PC-9 (cell line): ENCODE results near the gene HARBI1. TPM values are rescaled to one million over a fixed set of nuclear protein-coding genes. Genes with fewer than 3 reads are reported as not detected.

Experiments
- BruUV-seq: library from RNA; stranded (reverse); fragments of 400-500 nt; replicated peaks from 2 replicates; lab custom pipeline; 2021; lab: Mats Ljungman, UMichigan
- CTCF ChIA-PET: fragments of 300-600 bp; sonication (Branson Sonifier 250); formaldehyde crosslinking; loops from one replicate; lab custom pipeline; 2022; ENCODE audit warnings: antibody characterized with exemption; lab: Charles Lee
- POLR2A ChIA-PET: fragments of 300-600 bp; sonication (Branson Sonifier 250); formaldehyde crosslinking; loops from one replicate; lab custom pipeline; 2022; ENCODE audit warnings: antibody characterized with exemption; ENCODE audit not compliant: unreplicated experiment; lab: Charles Lee
- DNase-seq, 2 experiments: peaks; one replicate each; pipeline versions ENCODE4 v3.0.0 to v3.0.0-alpha.2; 2015 to 2022; ENCODE audit warnings: mixed read lengths in 1 of 2
- H2AFZ ChIP-seq: fragments of 200-600 bp; sonication (generic); 2 replicates; pipeline ENCODE4 v1.8.1; 2017; ENCODE audit warnings: antibody characterized with exemption
- H3F3A ChIP-seq: fragments of 200-600 bp; sonication (generic); 2 replicates; pipeline ENCODE4 v1.8.1; 2017; ENCODE audit warnings: antibody characterized with exemption, mild to moderate bottlenecking, low read depth; ENCODE audit not compliant: insufficient read depth
- H3K27ac ChIP-seq: fragments of 200-600 bp; sonication (generic); 2 replicates; pipeline ENCODE4 v1.6.1; 2016; ENCODE audit warnings: mixed run types
- H3K27me3 ChIP-seq: fragments of 200-600 bp; sonication (generic); 2 replicates; pipeline ENCODE4 v1.6.1; 2016; ENCODE audit warnings: low read depth, mixed run types; ENCODE audit not compliant: insufficient read depth
- H3K36me3 ChIP-seq: fragments of 200-600 bp; sonication (generic); 2 replicates; pipeline ENCODE4 v1.6.1; 2016; ENCODE audit warnings: low read depth, mixed run types
- H3K4me1 ChIP-seq: fragments of 200-600 bp; sonication (generic); replicated peaks from 2 replicates; pipeline ENCODE4 v1.6.1; 2016; ENCODE audit warnings: mixed run types; ENCODE audit not compliant: insufficient read depth
- H3K4me2 ChIP-seq: fragments of 200-600 bp; sonication (generic); 2 replicates; pipeline ENCODE4 v1.6.1; 2017; ENCODE audit warnings: mixed run types
- H3K4me3 ChIP-seq: fragments of 200-600 bp; sonication (generic); 2 replicates; pipeline ENCODE4 v1.6.1; 2016; ENCODE audit warnings: mixed run types
- H3K79me2 ChIP-seq: fragments of 200-600 bp; sonication (generic); 2 replicates; pipeline ENCODE4 v1.6.1; 2017; ENCODE audit warnings: low read depth, mixed run types
- H3K9me2 ChIP-seq: fragments of 200-600 bp; sonication (generic); 2 replicates; pipeline ENCODE4 v1.8.1; 2017; ENCODE audit warnings: mild to moderate bottlenecking; ENCODE audit not compliant: insufficient read depth
- H3K9me3 ChIP-seq: fragments of 200-600 bp; sonication (generic); 2 replicates; pipeline ENCODE4 v1.8.1; 2016; ENCODE audit warnings: low read depth; ENCODE audit not compliant: insufficient read depth
- H4K20me1 ChIP-seq: fragments of 200-600 bp; sonication (generic); 2 replicates; pipeline ENCODE4 v1.8.1; 2017; ENCODE audit not compliant: insufficient read depth
- EZH2 ChIP-seq: fragments of 200-600 bp; sonication (generic); IDR thresholded peaks from 2 replicates; pipeline ENCODE4 v1.8.0; 2017; ENCODE audit warnings: antibody characterized with exemption, low read depth
- intact Hi-C: fragments of 100-400 bp; cut with micrococcal nuclease; formaldehyde crosslinking; loops from one replicate; pipeline ENCODE4 v1.10.0; 2022; ENCODE audit not compliant: unreplicated experiment
- total RNA-seq: library from RNA; stranded (reverse); gene quantifications from 2 replicates; pipeline ENCODE4 v1.2.3, GENCODE V29; 2021
- TF ChIP-seq, protein P1 (sequence below): fragments of 200-600 bp; sonication (generic); conservative IDR thresholded peaks from 2 replicates; pipeline ENCODE4 v1.6.1; 2017; ENCODE audit warnings: mixed run types, antibody characterized with exemption, mild to moderate bottlenecking, moderate library complexity

HARBI1 gene
- total RNA-seq, 1 experiment from 2014 or later, result 8.0 TPM

DNA sequence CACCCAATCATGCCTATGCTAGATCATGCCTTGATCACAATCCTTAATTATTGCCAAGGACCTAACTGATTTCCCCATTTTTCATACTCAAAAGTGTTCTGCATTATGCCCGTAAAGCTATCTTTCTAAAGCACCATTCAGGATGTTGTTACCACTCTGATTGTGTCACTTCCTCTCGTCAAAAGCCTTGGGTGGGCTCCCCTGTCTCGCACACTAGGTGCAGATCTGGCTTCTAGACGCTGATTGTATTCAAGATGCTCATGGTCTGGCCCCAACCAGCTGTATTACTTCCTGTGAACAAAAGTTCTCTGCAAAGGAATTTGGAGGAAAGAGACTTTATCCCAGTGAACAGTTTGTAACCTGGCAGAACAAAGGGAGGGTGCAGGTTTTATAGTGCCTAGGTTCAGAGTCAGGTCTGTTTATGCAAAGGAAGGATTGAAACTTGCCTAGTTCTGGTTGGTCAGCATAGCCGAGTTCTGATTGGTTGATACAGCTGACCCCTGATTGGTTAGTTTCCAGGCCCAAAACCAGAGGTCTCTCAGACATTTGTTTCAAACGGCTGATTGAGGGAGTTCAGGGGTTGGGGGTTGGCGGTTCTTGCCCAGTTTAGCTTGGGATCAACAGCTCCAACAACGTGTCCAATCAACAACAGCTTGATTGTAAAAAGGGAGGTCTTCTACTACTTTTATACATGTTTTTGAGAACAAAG lies 25.8 kb upstream of the HARBI1 start:
- no peaks in the 10 kb centered on the region for H3K9me2 ChIP-seq
- H3K36me3 ChIP-seq, result peaks cover 17% of the 10 kb centered on the region; the same call in 1 of the 2 replicates
- BruUV-seq, result no TSS peak
- no peak for TF ChIP-seq EZH2
- TF ChIP-seq, protein P1, sequence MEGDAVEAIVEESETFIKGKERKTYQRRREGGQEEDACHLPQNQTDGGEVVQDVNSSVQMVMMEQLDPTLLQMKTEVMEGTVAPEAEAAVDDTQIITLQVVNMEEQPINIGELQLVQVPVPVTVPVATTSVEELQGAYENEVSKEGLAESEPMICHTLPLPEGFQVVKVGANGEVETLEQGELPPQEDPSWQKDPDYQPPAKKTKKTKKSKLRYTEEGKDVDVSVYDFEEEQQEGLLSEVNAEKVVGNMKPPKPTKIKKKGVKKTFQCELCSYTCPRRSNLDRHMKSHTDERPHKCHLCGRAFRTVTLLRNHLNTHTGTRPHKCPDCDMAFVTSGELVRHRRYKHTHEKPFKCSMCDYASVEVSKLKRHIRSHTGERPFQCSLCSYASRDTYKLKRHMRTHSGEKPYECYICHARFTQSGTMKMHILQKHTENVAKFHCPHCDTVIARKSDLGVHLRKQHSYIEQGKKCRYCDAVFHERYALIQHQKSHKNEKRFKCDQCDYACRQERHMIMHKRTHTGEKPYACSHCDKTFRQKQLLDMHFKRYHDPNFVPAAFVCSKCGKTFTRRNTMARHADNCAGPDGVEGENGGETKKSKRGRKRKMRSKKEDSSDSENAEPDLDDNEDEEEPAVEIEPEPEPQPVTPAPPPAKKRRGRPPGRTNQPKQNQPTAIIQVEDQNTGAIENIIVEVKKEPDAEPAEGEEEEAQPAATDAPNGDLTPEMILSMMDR, result no peak
- H3K4me1 ChIP-seq, result no peaks in the 10 kb centered on the region
- H3K4me3 ChIP-seq, result no peak overlapping the region
- no peaks in the 10 kb centered on the region for H3K27me3 ChIP-seq
- no peak overlapping the region for H3K4me2 ChIP-seq
- ChIA-PET POLR2A (interaction anchor here (0.6 kb wide), 2 partner anchors 16 to 24 kb away, joined by 3 to 4 read pairs; no protein-coding TSS in a partner anchor), CTCF (interaction anchor here (0.8 kb wide), 1 partner anchor 52 kb away, joined by 3 read pairs; no protein-coding TSS in a partner anchor)
- no peak overlapping the region for H2AFZ ChIP-seq
- H4K20me1 ChIP-seq, result peaks cover 31% of the 10 kb centered on the region
- DNase-seq, result no peak
- no peaks in the 10 kb centered on the region for H3K9me3 ChIP-seq
- 0 out of 2 replicates have a peak, but pooled peaks cover 7% of the 10 kb centered on the region for H3K79me2 ChIP-seq
- H3K27ac ChIP-seq, result no peak overlapping the region
- no peaks in the 10 kb centered on the region for H3F3A ChIP-seq
- intact Hi-C loops, result no loop called here

DNA sequence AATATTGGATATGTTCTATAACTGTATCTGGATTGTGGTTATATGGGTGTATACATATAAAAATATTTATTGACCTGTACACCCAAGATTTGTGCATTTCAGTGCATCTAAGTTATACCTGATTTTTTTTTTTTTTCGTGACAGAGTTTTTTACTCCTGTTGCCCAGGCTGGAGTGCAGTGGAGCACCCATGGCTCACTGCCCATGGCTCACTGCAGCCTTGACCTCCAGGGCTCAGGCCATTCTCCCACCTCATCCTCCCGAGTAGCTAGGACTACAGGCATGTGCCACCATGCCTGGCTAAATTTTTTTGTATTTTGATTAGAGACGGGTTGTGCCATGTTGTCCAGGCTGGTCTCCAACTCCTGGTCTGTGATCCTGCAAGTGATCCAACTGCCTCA lies 24.6 kb upstream of the HARBI1 start:
- no peak for TF ChIP-seq EZH2
- TF ChIP-seq, protein P1, result no peak
- Histone ChIP-seq H3K36me3 (peaks cover 13% of the 10 kb centered on the region; the same call in 1 of the 2 replicates), H3K79me2 (0 out of 2 replicates have a peak, but pooled peaks cover 10% of the 10 kb centered on the region), H3K9me2 (no peaks in the 10 kb centered on the region), H3K9me3 (no peaks in the 10 kb centered on the region), H3K4me2 (no peak overlapping the region), H3K4me1 (no peaks in the 10 kb centered on the region), H4K20me1 (peaks cover 32% of the 10 kb centered on the region), H2AFZ (no peak overlapping the region), H3K4me3 (no peak overlapping the region), H3K27ac (no peak overlapping the region), H3F3A (no peaks in the 10 kb centered on the region), H3K27me3 (no peaks in the 10 kb centered on the region)
- no peak for DNase-seq
- ChIA-PET CTCF (interaction anchor here (0.6 to 0.8 kb wide), 2 partner anchors 51 to 100 kb away, joined by 3 to 4 read pairs; no protein-coding TSS in a partner anchor), POLR2A (interaction anchor here (0.6 kb wide), 2 partner anchors 55 to 165 kb away, joined by 3 to 15 read pairs; no protein-coding TSS in a partner anchor)
- intact Hi-C loops, result no loop called here
- BruUV-seq, result no TSS peak

GRCh38 chr11:46640036-46640788 lies 23.2 kb upstream of the HARBI1 start:
- Histone ChIP-seq H3K79me2 (0 out of 2 replicates have a peak, but pooled peaks cover 10% of the 10 kb centered on the region), H3K4me2 (no peak overlapping the region), H3K4me3 (no peak overlapping the region), H2AFZ (no peak overlapping the region), H3F3A (no peaks in the 10 kb centered on the region), H3K4me1 (no peaks in the 10 kb centered on the region), H3K27ac (no peak overlapping the region), H3K36me3 (peaks cover 10% of the 10 kb centered on the region; the same call in 1 of the 2 replicates), H4K20me1 (peaks cover 32% of the 10 kb centered on the region), H3K9me3 (no peaks in the 10 kb centered on the region), H3K27me3 (no peaks in the 10 kb centered on the region), H3K9me2 (no peaks in the 10 kb centered on the region)
- POLR2A ChIA-PET, result interaction anchor here (0.6 kb wide), 1 partner anchor 143 kb away, joined by 7 read pairs; no protein-coding TSS in a partner anchor
- TF ChIP-seq EZH2, result no peak
- TF ChIP-seq, protein P1, result no peak
- intact Hi-C loops, result no loop called here
- BruUV-seq, result no TSS peak
- DNase-seq, result no peak
- CTCF ChIA-PET, result interaction anchor here (1.2 kb wide), 1 partner anchor 103 kb away, joined by 3 read pairs; no protein-coding TSS in a partner anchor
